Measurements from ENCODE around the gene P3H2.

Gene P3H2

DNA sequence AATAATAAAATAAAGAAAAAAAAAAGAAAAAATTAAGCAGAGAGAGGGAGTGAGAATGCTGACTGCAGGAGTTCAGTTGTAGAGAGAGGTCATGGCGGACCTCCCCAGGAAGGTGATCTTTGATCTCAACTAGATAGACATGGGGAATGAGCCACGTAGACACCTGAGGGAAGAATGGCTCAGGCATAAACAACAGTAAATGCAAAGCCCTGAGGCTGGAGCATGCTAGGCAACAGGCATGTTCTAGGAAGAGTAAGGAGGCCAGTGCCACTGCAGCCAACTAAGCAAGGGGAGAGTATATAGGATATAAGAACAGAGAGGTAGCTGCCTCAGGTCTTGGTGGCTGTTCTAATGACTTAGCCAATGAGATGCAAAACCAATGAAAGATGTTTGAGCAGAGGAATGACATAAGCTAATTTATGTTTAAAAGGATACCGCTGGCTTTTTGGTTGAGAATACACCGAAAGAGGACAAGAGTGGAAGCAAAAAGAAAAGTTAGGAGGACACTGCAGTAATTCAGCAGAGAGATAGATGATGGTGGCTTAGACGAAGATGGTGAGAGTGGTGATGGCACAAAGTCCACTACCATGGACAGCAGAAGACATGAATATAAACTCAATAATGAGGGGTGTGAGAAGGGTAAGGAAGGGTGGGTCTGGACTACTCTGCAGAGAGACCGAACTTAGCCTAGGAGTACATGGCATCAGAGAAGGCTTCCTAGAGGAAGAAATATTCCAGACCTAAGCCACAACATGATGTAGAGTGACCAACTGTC is 174.6 kb downstream of the P3H2 start:
- DNase-seq (ENCODE audit: low spot score) = no peak

GRCh38 chr3:189944285-189945145 is 176.2 kb downstream of the P3H2 start:
- no peak for DNase-seq (ENCODE audit: low spot score)

GRCh38 chr3:189942948-189943347 is 177.7 kb downstream of the P3H2 start:
- no peak for DNase-seq (ENCODE audit: low spot score)

- no peak for DNase-seq (ENCODE audit: low spot score)
These were observed 179.0 kb downstream of the P3H2 start for GRCh38 chr3:189941679-189942078.

- DNase-seq (ENCODE audit: low spot score) = no peak
These were observed 179.6 kb downstream of the P3H2 start for GRCh38 chr3:189941125-189941524.

- DNase-seq (ENCODE audit: low spot score) = no peak
These were observed 183.2 kb downstream of the P3H2 start for GRCh38 chr3:189937302-189938127.

GRCh38 chr3:189936201-189936945 is 184.3 kb downstream of the P3H2 start:
- no peak for DNase-seq (ENCODE audit: low spot score)

DNA sequence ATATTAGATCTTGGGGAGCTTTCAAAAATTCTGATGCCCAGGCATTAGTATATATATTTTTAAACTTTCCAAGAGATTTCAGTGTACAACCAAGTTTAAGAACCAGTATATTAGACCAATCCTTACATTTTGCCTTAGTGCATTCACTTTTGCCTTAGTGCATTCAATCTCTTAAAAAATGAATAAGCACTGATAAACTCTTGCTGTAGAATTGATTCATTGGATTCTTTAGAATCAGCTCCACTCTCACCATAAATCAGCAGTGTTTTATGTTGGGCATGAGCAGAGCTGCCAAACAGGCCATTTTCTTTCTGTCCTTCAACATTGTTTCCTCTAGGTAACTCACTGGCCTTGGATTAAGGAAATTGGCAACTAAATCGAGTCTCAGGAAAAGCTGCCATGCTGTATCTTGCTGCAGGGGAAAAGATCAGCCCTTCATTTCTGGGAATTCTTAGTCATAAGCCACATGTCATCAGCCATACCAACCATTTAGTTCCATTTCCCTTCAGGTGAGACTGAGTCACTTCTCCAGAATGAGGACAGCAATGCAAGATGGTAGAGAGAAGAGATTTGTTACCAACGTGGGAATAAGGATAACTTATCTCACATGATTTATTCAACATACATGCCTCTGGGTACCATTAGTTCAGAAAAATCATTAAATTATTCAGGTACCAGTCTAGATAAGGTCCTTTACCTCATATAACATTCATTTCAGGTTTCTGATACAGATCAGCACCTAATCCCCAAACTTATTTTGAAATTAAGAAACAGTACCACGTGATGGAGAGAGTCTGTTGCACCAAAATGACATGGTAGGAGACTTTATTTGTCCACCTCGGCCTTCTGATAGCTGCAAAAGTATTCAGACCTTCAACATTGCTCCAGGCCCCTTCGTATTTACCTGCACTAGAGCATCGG is 192.5 kb downstream of the P3H2 start:
- DNase-seq (ENCODE audit: low spot score) = no peak

DNA sequence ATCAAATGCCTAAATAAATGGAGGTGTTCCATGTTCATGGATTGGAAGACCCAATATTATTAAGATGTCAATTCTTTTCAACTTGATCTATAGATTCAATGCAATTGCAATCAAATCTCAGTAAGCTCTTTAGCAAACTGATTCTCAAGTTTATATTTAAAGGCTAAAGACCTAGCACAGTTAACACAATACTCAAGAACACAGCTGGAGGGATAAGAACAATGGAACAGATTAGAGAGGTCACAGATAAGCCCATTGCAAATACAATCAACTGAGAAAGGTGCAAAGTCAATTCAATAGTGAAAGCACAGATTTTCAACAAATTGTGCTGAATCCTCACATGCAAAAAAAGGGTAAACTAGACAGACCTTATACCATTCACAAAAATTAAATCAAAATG is 198.9 kb downstream of the P3H2 start:
- DNase-seq (ENCODE audit: low spot score) = no peak

- no peak for DNase-seq (ENCODE audit: low spot score)
These were observed 205.9 kb downstream of the P3H2 start for GRCh38 chr3:189914799-189915198.

DNA sequence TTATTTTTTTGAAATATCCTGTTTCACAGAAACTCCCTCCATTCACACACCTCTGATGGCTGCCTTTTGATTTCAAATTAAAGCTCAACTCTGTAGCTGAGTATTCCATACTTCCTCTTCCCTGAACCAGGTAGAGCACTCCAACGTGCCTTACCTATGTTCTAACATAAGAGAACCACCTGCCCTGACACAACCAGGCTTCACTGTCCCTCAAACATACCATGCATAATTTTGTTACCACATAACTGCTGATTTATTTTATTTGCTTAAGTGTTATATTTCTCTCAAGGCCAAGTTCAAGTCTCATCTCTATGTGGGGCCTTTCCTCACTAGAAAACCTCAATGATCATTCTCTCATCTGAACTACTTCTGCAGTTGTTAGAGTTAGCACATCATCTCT is 209.7 kb downstream of the P3H2 start:
- DNase-seq (ENCODE audit: low spot score) = no peak

- DNase-seq (ENCODE audit: low spot score) = no peak
These were observed 211.1 kb downstream of the P3H2 start for GRCh38 chr3:189909573-189909972.

DNA sequence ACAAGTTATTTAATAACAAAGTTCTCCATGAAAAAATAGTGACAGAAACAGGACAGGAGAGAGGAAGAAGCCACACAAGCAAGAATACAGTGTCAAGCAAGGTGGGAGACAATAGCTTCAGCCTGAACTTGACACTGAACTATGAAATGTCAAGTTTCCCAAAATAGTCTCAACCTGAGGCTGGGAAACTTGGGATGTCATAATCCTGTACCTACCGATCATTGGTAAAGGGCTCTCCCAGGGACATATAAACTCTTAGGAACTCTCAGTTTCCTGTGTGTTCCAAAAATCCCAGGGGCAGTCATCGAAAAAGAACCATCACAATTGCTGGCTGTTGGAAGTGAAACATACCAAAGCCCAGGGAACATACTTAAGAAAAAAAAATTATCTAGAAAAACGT is 211.6 kb downstream of the P3H2 start:
- DNase-seq (ENCODE audit: low spot score) = no peak

DNA sequence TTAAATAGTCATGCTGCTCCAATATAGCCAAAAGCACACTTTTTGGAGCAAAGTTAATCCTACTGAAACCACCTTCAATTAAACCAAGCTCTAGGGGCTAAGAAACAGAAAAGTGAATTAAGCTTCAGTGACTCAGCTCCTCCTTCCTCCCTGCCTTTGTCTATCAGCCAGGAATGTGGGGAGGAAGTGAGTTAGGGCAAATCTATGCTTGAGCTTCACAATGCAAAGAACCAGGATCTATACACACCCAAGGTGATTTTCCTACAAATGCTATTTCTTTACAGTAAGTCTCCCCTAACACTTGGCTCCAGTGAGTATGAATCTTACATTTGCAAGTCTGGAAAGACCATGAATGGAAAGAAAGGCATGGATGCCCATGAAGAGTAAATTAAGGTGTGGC is 212.1 kb downstream of the P3H2 start:
- DNase-seq (ENCODE audit: low spot score) = no peak

GRCh38 chr3:189907803-189908202 is 212.9 kb downstream of the P3H2 start:
- DNase-seq (ENCODE audit: low spot score) = no peak
